CD14-positive monocyte (primary cell): ENCODE results near the gene FRAS1. TPM values are rescaled to one million over a fixed set of nuclear protein-coding genes. Genes with fewer than 3 reads are reported as not detected.

Experiments used
- DNase-seq, 3 donors: peaks; one replicate each; pipeline ENCODE4 v3.0.0-alpha.2; 2011 to 2022
- H2AFZ ChIP-seq: 2 replicates; pipeline ENCODE4 v1.6.0; 2012; ENCODE audit warnings: mild to moderate bottlenecking, low read depth, low read length, inconsistent platforms; ENCODE audit not compliant: insufficient read depth, poor library complexity, severe bottlenecking
- H3K27ac ChIP-seq, 2 donors: 1 replicate in 1 of 2; 2 replicates in 1 of 2; pipeline ENCODE4 v1.5.1; 2012 to 2013; ENCODE audit warnings: low read length in 2 of 2, control low read depth in 1 of 2, inconsistent platforms in 1 of 2, low read depth in 1 of 2, mild to moderate bottlenecking in 1 of 2
- H3K27me3 ChIP-seq, 2 donors: one replicate each; pipeline versions ENCODE4 v1.6.0 to v1.6.1; 2011 to 2013; ENCODE audit warnings: low read length in 2 of 2; ENCODE audit not compliant: control insufficient read depth in 2 of 2, insufficient read depth in 2 of 2
- H3K36me3 ChIP-seq, 2 donors: replicated peaks in 1 of 2; 1 replicate in 1 of 2; 2 replicates in 1 of 2; pipeline versions ENCODE4 v1.5.1 to v1.6.1; 2012 to 2013; ENCODE audit warnings: low read length in 2 of 2, control low read depth in 1 of 2, inconsistent platforms in 1 of 2, mild to moderate bottlenecking in 1 of 2; ENCODE audit not compliant: insufficient read depth in 2 of 2, control insufficient read depth in 1 of 2
- H3K4me1 ChIP-seq, 2 donors: 1 replicate in 1 of 2; 2 replicates in 1 of 2; pipeline versions ENCODE4 v1.5.1 to v1.6.1; 2012 to 2013; ENCODE audit warnings: low read length in 2 of 2, control low read depth in 1 of 2, inconsistent platforms in 1 of 2, mild to moderate bottlenecking in 1 of 2, moderate library complexity in 1 of 2; ENCODE audit not compliant: insufficient read depth in 2 of 2, control insufficient read depth in 1 of 2
- H3K4me2 ChIP-seq: replicated peaks from 2 replicates; pipeline ENCODE3; 2012; ENCODE audit warnings: low read length, moderate library complexity, mild to moderate bottlenecking; ENCODE audit not compliant: poor library complexity, severe bottlenecking; ENCODE audit errors: extremely low read depth
- H3K4me3 ChIP-seq, 3 experiments: fragments of 200-600 bp in 1 of 3; sonication (generic) in 1 of 3; replicated peaks in 1 of 3; 1 replicate in 2 of 3; 2 replicates in 1 of 3; pipeline ENCODE4 v1.5.1; 2011 to 2013; ENCODE audit warnings: low read length in 3 of 3, mild to moderate bottlenecking in 3 of 3, control low read depth in 2 of 3, low read depth in 2 of 3, inconsistent platforms in 1 of 3, moderate library complexity in 1 of 3
- H3K79me2 ChIP-seq: 2 replicates; pipeline ENCODE4 v1.6.0; 2012; ENCODE audit warnings: mild to moderate bottlenecking, control low read depth, inconsistent platforms, low read length, moderate library complexity; ENCODE audit not compliant: insufficient read depth
- H3K9ac ChIP-seq: 2 replicates; pipeline ENCODE4 v1.6.0; 2017; ENCODE audit warnings: low read length, mild to moderate bottlenecking; ENCODE audit not compliant: insufficient read depth, poor library complexity, severe bottlenecking
- H3K9me3 ChIP-seq, 2 donors: replicated peaks in 1 of 2; 1 replicate in 1 of 2; 2 replicates in 1 of 2; pipeline versions ENCODE4 v1.5.1 to v1.6.1; 2012 to 2013; ENCODE audit warnings: low read length in 2 of 2, control low read depth in 1 of 2; ENCODE audit not compliant: control insufficient read depth in 1 of 2, insufficient read depth in 1 of 2
- H4K20me1 ChIP-seq: 2 replicates; pipeline ENCODE4 v1.6.0; 2012; ENCODE audit warnings: mild to moderate bottlenecking, low read length, control low read depth, moderate library complexity; ENCODE audit not compliant: insufficient read depth
- H3K27ac Mint-ChIP-seq, 7 donors: one replicate each; pipeline ENCODE4 v1.8.0; 2020; ENCODE audit warnings: mild to moderate bottlenecking in 7 of 7, mixed read lengths in 7 of 7, moderate library complexity in 6 of 7, inconsistent platforms in 2 of 7
- H3K27me3 Mint-ChIP-seq, 3 donors: one replicate each; pipeline ENCODE4 v1.8.0; 2021 to 2022; ENCODE audit warnings: low read depth in 3 of 3, mild to moderate bottlenecking in 3 of 3, mixed read lengths in 3 of 3, moderate library complexity in 3 of 3, inconsistent platforms in 1 of 3
- H3K36me3 Mint-ChIP-seq, 2 donors: one replicate each; pipeline ENCODE4 v1.8.0; 2020; ENCODE audit warnings: mixed read lengths in 2 of 2, inconsistent platforms in 1 of 2, mild to moderate bottlenecking in 1 of 2
- H3K4me1 Mint-ChIP-seq: one replicate; pipeline ENCODE4 v1.8.0; 2020; ENCODE audit warnings: mild to moderate bottlenecking, mixed read lengths
- H3K4me3 Mint-ChIP-seq, 2 donors: one replicate each; pipeline ENCODE4 v1.8.0; 2020; ENCODE audit warnings: mild to moderate bottlenecking in 2 of 2, mixed read lengths in 2 of 2, moderate library complexity in 1 of 2
- H3K9me3 Mint-ChIP-seq, 7 donors: one replicate each; pipeline ENCODE4 v1.8.0; 2020 to 2022; ENCODE audit warnings: mixed read lengths in 7 of 7, mild to moderate bottlenecking in 6 of 7, moderate library complexity in 6 of 7, inconsistent platforms in 2 of 7
- CTCF ChIP-seq: fragments of 200-600 bp; IDR thresholded peaks from one replicate; pipeline ENCODE4 v1.8.0; 2022; ENCODE audit warnings: antibody characterized with exemption, mild to moderate bottlenecking
- WGBS: methylation state at CpG from one replicate; pipeline ENCODE4 v1.1.5; 2013; ENCODE audit warnings: missing lambda C conversion rate; ENCODE audit not compliant: insufficient coverage; 5-methylcytosine and 5-hydroxymethylcytosine counted together
- intact Hi-C, 2 donors: fragments of 100-400 bp; cut with micrococcal nuclease; formaldehyde crosslinking; loops; one replicate each; pipeline versions ENCODE4 v1.15.0 to v1.15.1; 2023
- polyA plus RNA-seq, 3 donors: library from polyadenylated mRNA; depleted of rRNA in 1 of 3; unstranded in 2 of 3; stranded (reverse) in 1 of 3; fragments of 300-500 nt in 2 of 3; fragments of >200 nt in 1 of 3; fragmentation: Illumina TruSeq in 2 of 3; gene quantifications; 1 replicate in 2 of 3; 2 replicates in 1 of 3; pipeline ENCODE4 v1.2.3, GENCODE V29; 2012 to 2021

Gene FRAS1
- polyA plus RNA-seq, 3 donors, result not detected

GRCh38 chr4:78019414-78019813 is 37.7 kb upstream of the FRAS1 start:
- intact Hi-C loops, result no loop called here
- H3K4me1 Mint-ChIP-seq, result no peaks in the 10 kb centered on the region

GRCh38 chr4:78020677-78021076 is 36.4 kb upstream of the FRAS1 start:
- H3K27ac Mint-ChIP-seq, result no peak overlapping the region
- no peak overlapping the region for H3K4me3 Mint-ChIP-seq
- Histone ChIP-seq H3K27ac (no peak overlapping the region), H3K4me2 (no peak overlapping the region), H3K4me3 (no peak overlapping the region), H3K27me3 (no peaks in the 10 kb centered on the region), H3K4me1 (no peaks in the 10 kb centered on the region), H4K20me1 (no peaks in the 10 kb centered on the region), H3K9ac (no peak overlapping the region), H2AFZ (no peak overlapping the region), H3K79me2 (no peaks in the 10 kb centered on the region), H3K9me3 (no peaks in the 10 kb centered on the region), H3K36me3 (no peaks in the 10 kb centered on the region)
- intact Hi-C loops, result no loop called here
- peaks cover 0 to 2% (median 0%) of the 10 kb centered on the region in 7 donors for H3K9me3 Mint-ChIP-seq
- WGBS, result 67% methylated on average over 1 of the region's 4 CpGs
- TF ChIP-seq CTCF, result no peak
- DNase-seq, result no peak
- no peaks in the 10 kb centered on the region for H3K27me3 Mint-ChIP-seq
- H3K4me1 Mint-ChIP-seq, result no peaks in the 10 kb centered on the region
- no peaks in the 10 kb centered on the region for H3K36me3 Mint-ChIP-seq

More at GRCh38 chr4:78019414-78019813, 37.7 kb upstream of the FRAS1 start:
- no peaks in the 10 kb centered on the region for H3K79me2 ChIP-seq
- no peak overlapping the region for H3K9ac ChIP-seq
- Mint-ChIP-seq H3K27ac (no peak overlapping the region), H3K4me3 (no peak overlapping the region), H3K27me3 (peaks cover 0 to 4% (median 0%) of the 10 kb centered on the region in 3 donors), H3K9me3 (peaks cover 0 to 2% (median 0%) of the 10 kb centered on the region in 7 donors), H3K36me3 (no peaks in the 10 kb centered on the region)
- DNase-seq, result no peak
- H3K4me2 ChIP-seq, result no peak overlapping the region
- H3K4me3 ChIP-seq, result no peak overlapping the region
- no peaks in the 10 kb centered on the region for H3K9me3 ChIP-seq
- no peak overlapping the region for H3K27ac ChIP-seq
- H4K20me1 ChIP-seq, result no peaks in the 10 kb centered on the region
- H3K27me3 ChIP-seq, result no peaks in the 10 kb centered on the region
- no peak for TF ChIP-seq CTCF
- H3K36me3 ChIP-seq, result no peaks in the 10 kb centered on the region
- H3K4me1 ChIP-seq, result no peaks in the 10 kb centered on the region
- H2AFZ ChIP-seq, result no peak overlapping the region
